IPS-NIHi7 (cell line): ENCODE data around the gene CDADC1.

Experiments used
- DNase-seq: peaks from one replicate; pipeline ENCODE4 v3.0.0; 2012; ENCODE audit warnings: mixed read lengths; ENCODE audit errors: extremely low spot score

The CDADC1 gene

DNA sequence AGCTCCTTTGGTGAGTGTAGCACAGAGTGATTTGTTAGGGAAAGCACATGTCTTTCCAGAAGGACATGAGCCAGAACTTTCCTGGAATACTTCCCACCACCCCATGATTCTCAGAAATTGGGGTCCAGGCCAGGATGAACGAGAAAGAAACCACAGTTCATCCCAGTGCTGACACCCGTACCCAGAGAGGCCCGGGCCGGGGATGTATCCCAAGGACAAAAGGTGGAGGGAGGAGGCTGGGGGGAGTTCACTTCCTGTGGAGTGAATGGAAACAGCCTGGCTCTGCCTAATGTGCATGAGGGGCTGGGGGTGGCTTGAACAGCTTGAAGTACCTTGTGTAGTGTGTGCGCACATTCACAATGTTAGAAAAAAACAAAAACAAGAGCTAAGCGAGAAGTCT, 47.5 kb downstream of the CDADC1 start:
- no peak for DNase-seq

- no peak for DNase-seq
These were observed 48.9 kb downstream of the CDADC1 start for GRCh38 chr13:49296659-49297058.

GRCh38 chr13:49297338-49297737, 49.6 kb downstream of the CDADC1 start:
- DNase-seq = no peak

- DNase-seq = no peak
These were observed 50.7 kb downstream of the CDADC1 start for GRCh38 chr13:49298416-49298815.

- no peak for DNase-seq
These were observed 51.3 kb downstream of the CDADC1 start for GRCh38 chr13:49298903-49299605.

GRCh38 chr13:49300276-49300675, 52.6 kb downstream of the CDADC1 start:
- DNase-seq = no peak

GRCh38 chr13:49300739-49301589, 53.2 kb downstream of the CDADC1 start:
- peak; percentile 78 for DNase-seq

DNA sequence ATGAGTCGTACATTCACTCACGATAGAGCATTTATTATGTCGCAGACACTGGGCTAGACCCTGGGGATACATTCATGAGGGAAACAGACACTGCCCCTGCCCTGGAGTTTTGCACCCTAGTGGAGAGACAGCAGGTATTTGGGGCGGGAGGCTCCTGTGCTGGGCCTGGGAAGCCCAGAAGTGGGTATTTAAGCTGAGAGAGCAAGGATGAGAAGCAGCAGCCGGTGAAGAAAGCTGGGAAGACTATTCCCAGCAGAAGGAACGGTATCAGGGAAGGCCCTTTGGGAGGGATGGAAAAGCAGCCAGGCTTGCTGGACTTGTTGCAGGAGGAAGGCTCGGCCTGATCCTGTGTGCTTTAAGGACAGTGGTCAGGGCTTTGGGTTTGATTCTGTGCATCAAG, 54.5 kb downstream of the CDADC1 start:
- DNase-seq = no peak

DNA sequence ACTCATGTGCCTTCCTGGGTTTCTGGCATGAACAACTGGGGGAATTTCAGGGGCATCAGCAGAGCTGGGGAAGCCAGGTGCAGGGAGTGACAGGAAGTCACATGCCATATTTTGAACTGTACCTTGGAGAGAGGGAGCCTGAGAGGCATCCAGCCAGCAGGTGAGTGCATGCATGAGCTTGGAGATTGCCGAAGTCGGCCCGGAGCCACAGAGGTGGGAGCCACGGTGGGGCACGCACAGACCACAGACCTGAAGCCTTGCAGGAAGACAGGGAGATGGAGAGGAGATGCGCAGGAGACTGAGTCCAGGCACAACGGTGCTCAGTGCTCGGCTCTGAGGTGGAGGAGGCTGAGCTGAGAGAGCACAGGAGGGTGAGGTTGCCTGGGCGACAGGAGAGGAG, 55.1 kb downstream of the CDADC1 start:
- DNase-seq = no peak

GRCh38 chr13:49303533-49304252, 56.0 kb downstream of the CDADC1 start:
- DNase-seq = no peak

DNA sequence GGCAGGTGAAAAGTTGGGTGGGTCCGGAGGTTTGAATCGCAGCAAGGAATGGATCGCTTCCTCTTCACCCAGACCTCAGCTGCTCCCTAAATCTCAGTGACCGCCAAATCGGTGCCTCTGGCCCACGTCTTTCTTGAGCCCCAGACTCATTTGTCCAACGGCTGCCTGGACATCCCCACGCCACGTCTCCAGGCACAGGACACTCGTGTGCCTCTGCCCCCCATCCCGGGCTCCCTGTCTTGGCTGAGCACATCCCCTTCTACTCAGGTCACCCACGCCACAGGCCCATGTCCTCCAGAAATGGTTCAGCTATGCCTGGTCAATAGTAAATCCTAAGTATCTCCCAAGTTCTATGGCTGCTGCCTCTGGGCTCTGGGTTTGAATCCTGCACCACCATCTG, 56.6 kb downstream of the CDADC1 start:
- no peak for DNase-seq

DNA sequence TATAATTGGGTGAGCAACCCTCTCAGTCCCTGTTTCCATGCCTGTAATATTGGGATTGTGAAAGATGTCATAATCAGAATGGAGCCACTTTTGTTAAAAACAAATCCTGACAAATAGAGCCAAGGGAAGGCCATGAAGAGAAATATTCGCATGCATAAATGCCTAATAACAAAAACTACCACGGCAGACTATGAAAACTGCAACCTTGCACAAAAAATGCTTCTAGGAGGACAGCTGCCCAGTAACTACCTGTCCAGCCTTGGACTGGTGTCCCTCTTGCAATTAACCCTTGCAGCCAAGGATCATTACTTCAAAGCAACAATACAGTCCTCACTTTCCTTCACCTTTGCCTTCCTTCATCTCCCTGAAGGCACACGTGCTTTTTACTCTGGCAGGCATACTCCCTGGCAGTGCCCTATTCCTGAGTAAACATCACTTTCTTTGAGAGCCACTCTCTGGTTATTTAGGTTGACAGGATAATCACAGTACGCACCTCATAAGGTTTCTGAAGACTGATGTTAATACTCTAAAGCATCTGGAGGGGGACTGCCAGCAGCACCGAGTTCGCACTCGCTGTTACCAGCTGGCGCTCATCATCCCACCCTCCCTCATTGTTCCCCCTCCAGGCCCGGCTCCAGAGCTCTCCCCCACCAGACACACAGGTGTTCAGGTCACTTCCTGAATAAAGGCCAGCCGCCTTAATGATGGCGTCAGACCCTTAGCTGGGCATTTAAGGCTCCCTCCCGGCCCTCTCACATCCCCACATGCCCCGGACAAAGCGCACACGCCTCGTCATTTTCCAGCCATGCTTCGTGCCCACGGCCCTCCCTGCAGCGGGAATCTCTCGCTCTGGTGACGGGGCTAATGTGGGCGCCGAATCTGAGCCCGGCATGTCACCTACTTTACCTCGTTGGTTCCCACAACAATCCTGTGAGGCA, 57.3 kb downstream of the CDADC1 start:
- DNase-seq = no peak

GRCh38 chr13:49305792-49306425, 58.2 kb downstream of the CDADC1 start:
- DNase-seq = no peak

GRCh38 chr13:49307365-49307764, 59.6 kb downstream of the CDADC1 start:
- no peak for DNase-seq

DNA sequence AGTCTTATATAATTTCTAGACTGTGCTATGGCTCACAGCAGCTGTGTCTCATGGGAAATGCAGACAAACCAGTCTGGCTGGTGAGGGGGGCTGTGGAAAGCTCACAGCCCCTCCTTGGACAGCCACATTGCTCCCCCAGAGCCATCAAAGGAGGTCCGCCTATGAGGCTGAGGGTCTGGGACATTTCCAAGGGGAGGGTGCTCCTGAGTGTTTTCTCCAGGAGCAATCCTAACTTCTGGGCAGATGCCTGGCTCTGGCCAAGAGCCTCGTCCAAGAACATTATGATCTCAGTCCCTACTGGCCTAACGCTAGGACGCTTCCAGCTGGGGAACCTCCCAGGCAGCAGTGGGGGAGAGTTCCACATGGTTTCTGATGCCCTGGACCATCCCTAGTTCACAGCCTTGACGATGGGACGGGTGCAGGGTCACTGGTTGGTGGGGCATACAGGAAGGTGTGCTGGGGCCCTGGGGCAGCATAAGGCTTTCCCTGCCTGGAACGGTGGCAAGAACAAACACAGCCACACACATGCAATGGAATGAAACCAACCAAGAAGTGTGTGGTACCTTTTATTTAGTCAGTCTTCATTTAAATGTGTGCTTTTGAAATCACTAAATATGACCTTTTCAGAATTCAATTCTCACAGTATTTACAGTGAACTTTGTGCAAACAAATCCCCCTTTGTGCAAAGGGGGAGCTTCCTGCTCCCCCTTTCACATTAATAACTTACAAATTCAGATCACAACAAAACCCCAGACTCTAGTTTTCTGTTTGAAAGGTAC, 60.6 kb downstream of the CDADC1 start:
- no peak for DNase-seq

GRCh38 chr13:49308921-49309408, 61.2 kb downstream of the CDADC1 start:
- DNase-seq = no peak

- no peak for DNase-seq
These were observed 62.5 kb downstream of the CDADC1 start for GRCh38 chr13:49310251-49310650.

DNA sequence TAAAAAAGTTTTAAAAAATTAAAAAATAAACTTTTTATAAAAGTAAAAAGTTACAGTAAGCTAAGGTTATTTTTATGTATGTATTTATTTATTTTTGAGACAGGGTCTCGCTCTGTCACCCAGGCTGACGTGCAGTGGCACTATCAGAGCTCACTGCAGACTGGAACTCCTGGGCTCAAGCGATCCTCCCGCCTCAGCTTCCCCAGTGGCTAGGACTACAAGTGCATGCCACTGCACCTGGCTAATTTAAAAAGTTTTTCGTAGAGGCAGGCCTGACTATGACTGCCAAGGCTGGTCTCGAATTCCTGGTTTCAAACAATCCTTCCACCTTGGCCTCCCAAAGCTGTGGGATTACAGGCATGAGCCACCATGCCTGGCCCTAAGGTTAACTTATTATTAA, 64.1 kb downstream of the CDADC1 start:
- no peak for DNase-seq

- DNase-seq = no peak
These were observed 66.7 kb downstream of the CDADC1 start for GRCh38 chr13:49314344-49314882.
